ENCODE data around the gene GAD1. TPM values are rescaled to one million over a fixed set of nuclear protein-coding genes. Genes with fewer than 3 reads are reported as not detected.

The GAD1 gene
- 1.7 and 2.2 TPM in 2 replicates for total RNA-seq (ENCODE audit: low replicate concordance)
- long read RNA-seq, partial matches to known transcripts: 1 of 4 reads
- long read RNA-seq, other reads (novel, unspliced or antisense): 1 of 4 reads

DNA sequence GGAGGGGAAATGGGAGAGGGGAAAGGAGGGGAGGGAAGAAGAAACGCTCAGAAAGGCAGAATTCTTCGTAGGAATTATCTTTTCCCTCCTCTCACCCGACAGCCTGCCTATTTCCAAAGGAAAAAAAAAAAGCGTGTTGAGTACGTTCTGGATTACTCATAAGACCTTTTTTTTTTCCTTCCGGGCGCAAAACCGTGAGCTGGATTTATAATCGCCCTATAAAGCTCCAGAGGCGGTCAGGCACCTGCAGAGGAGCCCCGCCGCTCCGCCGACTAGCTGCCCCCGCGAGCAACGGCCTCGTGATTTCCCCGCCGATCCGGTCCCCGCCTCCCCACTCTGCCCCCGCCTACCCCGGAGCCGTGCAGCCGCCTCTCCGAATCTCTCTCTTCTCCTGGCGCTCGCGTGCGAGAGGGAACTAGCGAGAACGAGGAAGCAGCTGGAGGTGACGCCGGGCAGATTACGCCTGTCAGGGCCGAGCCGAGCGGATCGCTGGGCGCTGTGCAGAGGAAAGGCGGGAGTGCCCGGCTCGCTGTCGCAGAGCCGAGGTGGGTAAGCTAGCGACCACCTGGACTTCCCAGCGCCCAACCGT is at the start of gene GAD1:
GAD1 (plus strand) TSS at position 384 of the 589 bp plus-strand sequence. CDS start 1,705 bp downstream, outside the sequence.
- H3K4me3 Mint-ChIP-seq: peak within 1 kb of the TSS; percentile 85
- H3K36me3 Mint-ChIP-seq: no peaks in the 10 kb centered on the region
- DNase-seq (ENCODE audit: extremely low spot score, unreplicated experiment): no peak
- H3K27ac Mint-ChIP-seq: peak within 1 kb of the TSS; percentile 62
- peaks cover 92% of the 10 kb centered on the region for H3K27me3 Mint-ChIP-seq
- no peaks in the 10 kb centered on the region for H3K9me3 Mint-ChIP-seq
- peaks cover 36% of the 10 kb centered on the region for H3K4me1 Mint-ChIP-seq (ENCODE audit: unreplicated experiment)
- TF ChIP-seq, protein P1, sequence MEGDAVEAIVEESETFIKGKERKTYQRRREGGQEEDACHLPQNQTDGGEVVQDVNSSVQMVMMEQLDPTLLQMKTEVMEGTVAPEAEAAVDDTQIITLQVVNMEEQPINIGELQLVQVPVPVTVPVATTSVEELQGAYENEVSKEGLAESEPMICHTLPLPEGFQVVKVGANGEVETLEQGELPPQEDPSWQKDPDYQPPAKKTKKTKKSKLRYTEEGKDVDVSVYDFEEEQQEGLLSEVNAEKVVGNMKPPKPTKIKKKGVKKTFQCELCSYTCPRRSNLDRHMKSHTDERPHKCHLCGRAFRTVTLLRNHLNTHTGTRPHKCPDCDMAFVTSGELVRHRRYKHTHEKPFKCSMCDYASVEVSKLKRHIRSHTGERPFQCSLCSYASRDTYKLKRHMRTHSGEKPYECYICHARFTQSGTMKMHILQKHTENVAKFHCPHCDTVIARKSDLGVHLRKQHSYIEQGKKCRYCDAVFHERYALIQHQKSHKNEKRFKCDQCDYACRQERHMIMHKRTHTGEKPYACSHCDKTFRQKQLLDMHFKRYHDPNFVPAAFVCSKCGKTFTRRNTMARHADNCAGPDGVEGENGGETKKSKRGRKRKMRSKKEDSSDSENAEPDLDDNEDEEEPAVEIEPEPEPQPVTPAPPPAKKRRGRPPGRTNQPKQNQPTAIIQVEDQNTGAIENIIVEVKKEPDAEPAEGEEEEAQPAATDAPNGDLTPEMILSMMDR (conservative IDR thresholded peaks at IDR 0.05): no peak

DNA sequence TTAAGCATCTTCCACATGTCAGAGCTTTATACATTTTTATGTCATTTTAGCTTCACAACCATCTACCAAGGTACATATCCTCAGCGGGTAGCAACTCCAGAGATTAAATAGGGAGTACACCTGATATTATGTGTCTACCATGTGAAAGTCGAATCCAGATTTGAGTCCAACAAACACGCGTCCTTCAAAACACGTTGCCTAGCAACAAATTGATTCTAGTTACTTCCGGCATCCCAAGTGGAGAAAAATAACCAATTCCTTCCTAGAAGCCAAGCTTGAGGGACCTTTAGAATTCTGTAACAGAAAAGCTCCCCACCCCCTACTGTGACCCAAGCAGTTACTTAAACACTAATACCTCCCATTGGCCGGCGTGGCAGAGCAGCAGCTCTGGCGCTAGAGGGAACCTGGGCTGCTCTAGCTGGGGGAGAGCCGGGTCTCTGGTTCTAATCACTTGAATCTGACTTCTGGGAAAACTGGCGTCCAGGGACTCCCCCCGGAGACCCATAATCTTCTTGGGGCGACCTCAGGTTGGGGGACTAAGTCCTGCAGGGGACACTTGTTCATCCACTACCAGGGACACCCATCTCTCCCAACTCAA is 46.6 kb upstream of the GAD1 start, which contains the start of gene ERICH2:
ERICH2 (plus strand) TSS at position 371 of the 598 bp plus-strand sequence. CDS start 304 bp downstream, outside the sequence.
- Mint-ChIP-seq H3K27ac (peak within 1 kb of the TSS; percentile 83), H3K27me3 (peaks cover 31% of the 10 kb centered on the region), H3K36me3 (no peaks in the 10 kb centered on the region), H3K4me1 (ENCODE audit: unreplicated experiment) (peaks cover under 1% of the 10 kb centered on the region), H3K9me3 (no peaks in the 10 kb centered on the region), H3K4me3 (peak within 1 kb of the TSS; percentile 91)
- TF ChIP-seq, protein P1 (conservative IDR thresholded peaks at IDR 0.05): peak; percentile 29
- DNase-seq (ENCODE audit: extremely low spot score, unreplicated experiment): no peak

DNA sequence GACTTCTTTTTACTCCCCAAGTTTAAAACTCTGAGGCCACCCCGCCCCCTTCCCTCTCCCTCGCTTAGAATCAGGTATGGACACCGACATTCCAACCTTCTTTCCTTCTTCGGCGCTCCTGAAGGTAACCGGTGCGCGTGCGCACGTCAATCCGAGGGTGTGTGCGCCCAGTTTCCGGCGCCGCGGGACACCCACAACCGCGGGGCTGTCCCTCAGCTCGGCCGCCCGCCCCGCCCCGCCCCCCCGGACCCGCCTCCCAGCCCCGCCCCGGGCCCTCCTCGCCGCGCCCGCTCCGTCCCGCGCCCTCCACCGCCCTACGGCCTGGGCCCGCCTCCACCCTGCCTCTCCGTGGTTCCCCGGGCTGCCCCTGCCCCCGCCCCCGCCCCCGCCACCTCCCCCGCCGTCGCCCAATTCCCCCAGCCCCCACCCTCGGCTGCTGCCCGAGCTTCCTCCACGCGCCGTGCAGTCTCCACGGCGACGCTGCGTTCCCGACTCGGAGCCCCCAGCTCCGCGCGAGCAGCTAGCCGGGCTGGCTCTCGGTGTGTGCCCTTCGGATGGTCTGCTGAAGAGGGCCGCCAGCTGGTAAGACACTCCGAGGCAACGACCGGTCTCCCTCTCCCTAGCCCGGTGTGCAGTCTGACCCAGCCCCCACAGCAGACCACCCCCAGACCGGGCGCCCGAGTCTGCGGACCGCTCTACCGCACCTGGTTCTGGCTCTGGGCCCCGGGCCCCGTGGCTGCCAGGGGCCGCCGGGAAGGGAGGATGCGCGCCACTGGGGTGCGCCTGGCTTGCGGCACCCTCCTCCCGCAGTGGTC is 45.9 kb upstream of the GAD1 start:
- peaks cover 35% of the 10 kb centered on the region for H3K27me3 Mint-ChIP-seq
- no peaks in the 10 kb centered on the region for H3K9me3 Mint-ChIP-seq
- H3K36me3 Mint-ChIP-seq: no peaks in the 10 kb centered on the region
- peak overlapping the region; percentile 83 for H3K27ac Mint-ChIP-seq
- DNase-seq (ENCODE audit: extremely low spot score, unreplicated experiment): peak; percentile 77
- H3K4me1 Mint-ChIP-seq (ENCODE audit: unreplicated experiment): no peaks in the 10 kb centered on the region
- TF ChIP-seq, protein P1 (conservative IDR thresholded peaks at IDR 0.05): no peak
- H3K4me3 Mint-ChIP-seq: peak overlapping the region; percentile 91

DNA sequence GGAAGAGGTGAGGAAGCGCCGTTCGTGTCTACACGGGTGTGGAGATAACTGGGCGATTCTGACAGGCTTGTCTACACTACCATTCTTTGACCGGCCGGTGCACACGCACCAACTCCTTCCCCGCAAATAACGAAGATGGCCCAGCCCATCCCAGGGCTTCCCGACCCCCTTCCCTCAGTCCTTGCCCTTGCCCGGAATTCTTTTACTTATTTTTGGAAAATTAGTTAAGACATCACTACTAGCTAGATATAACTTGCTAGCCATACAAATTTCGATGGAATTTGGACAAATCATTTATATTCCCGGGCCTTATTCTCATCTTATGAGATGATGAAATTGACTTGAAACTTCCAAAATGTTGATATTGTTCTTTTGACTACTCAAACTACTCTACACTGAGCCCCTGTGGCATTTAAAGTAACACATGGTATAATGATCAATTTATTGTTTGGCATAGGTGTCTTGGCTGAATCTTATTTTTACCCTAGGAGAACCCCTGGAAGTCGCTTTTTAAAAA is 45.2 kb upstream of the GAD1 start:
- Mint-ChIP-seq H3K27ac (peak overlapping the region; percentile 54), H3K9me3 (no peaks in the 10 kb centered on the region), H3K4me1 (ENCODE audit: unreplicated experiment) (no peaks in the 10 kb centered on the region), H3K27me3 (peaks cover 35% of the 10 kb centered on the region), H3K36me3 (no peaks in the 10 kb centered on the region), H3K4me3 (peak overlapping the region; percentile 90)
- no peak for DNase-seq (ENCODE audit: extremely low spot score, unreplicated experiment)
- TF ChIP-seq, protein P1 (conservative IDR thresholded peaks at IDR 0.05): no peak

DNA sequence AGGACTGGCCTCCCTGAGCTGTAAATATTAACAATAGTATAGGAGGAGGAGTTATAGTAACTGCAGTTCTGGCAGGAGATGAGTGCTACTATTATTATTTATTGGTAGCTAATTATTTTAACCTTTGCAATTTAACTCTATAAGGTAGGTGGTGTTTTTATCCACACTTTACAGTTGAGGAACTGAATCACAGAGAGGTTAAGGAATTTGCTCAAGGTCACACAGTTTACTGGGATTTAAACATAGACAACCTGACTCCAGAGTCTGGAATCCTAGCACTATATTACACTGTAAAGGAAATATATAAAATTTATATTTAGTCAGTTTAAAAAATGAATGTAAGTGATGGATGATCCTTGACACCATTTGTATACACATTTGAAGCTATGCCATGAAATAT is 44.4 kb upstream of the GAD1 start:
- Mint-ChIP-seq H3K4me3 (peak overlapping the region; percentile 75), H3K27ac (no peak overlapping the region), H3K4me1 (ENCODE audit: unreplicated experiment) (no peaks in the 10 kb centered on the region), H3K36me3 (no peaks in the 10 kb centered on the region), H3K9me3 (no peaks in the 10 kb centered on the region), H3K27me3 (peaks cover 35% of the 10 kb centered on the region)
- DNase-seq (ENCODE audit: extremely low spot score, unreplicated experiment): no peak
- TF ChIP-seq, protein P1 (conservative IDR thresholded peaks at IDR 0.05): no peak

Measured in type B pancreatic cell (in vitro differentiated cells).